HCT116 (cell line): ENCODE data around the gene EP400.

Source experiments
- ELF1 ChIP-seq: IDR thresholded peaks from 2 replicates; pipeline ENCODE4 v1.6.1; 2012; ENCODE audit warnings: low read depth, borderline replicate concordance
- EZH2 ChIP-seq: fragments of 200-600 bp; sonication (generic); IDR thresholded peaks from 2 replicates; pipeline ENCODE4 v1.6.1; 2017; ENCODE audit warnings: antibody characterized with exemption, mixed run types
- EZH2phosphoT487 ChIP-seq: fragments of 200-600 bp; IDR thresholded peaks from 2 replicates; pipeline ENCODE4 v1.6.1; 2018; ENCODE audit warnings: antibody characterized with exemption, borderline replicate concordance
- POLR2A ChIP-seq: IDR thresholded peaks from 2 replicates; pipeline ENCODE4 v1.7.0; 2011; ENCODE audit warnings: borderline replicate concordance; ENCODE audit not compliant: insufficient read depth, insufficient read length; ENCODE audit errors: extremely low read depth
- POLR2AphosphoS5 ChIP-seq: IDR thresholded peaks from 2 replicates; pipeline ENCODE4 v1.6.1; 2011; ENCODE audit warnings: mild to moderate bottlenecking, low read depth, low read length, moderate library complexity
- SIN3A ChIP-seq: IDR thresholded peaks from 2 replicates; pipeline ENCODE4 v1.6.1; 2012; ENCODE audit warnings: low read depth
- ZNF274 ChIP-seq: fragments of 200-500 bp; sonication (Bioruptor generic); IDR thresholded peaks from 2 replicates; pipeline ENCODE4 v1.6.1; 2014; ENCODE audit warnings: mild to moderate bottlenecking, low read depth, low read length, inconsistent platforms
- TF ChIP-seq, protein P1 (sequence below), 3 experiments: fragments of 200-600 bp in 1 of 3; sonication (generic) in 1 of 3; IDR thresholded peaks in 2 of 3; conservative IDR thresholded peaks in 1 of 3; 2 replicates each; pipeline ENCODE4 v1.5.1; 2012 to 2017; ENCODE audit warnings: low read depth in 2 of 3, low read length in 2 of 3, antibody characterized with exemption in 1 of 3, borderline replicate concordance in 1 of 3, control low read depth in 1 of 3, mild to moderate bottlenecking in 1 of 3, mixed read lengths in 1 of 3, mixed run types in 1 of 3, moderate library complexity in 1 of 3; ENCODE audit not compliant: insufficient read depth in 1 of 3
- TF ChIP-seq, protein P2 (sequence below): IDR thresholded peaks from 2 replicates; pipeline ENCODE4 v1.6.1; 2011; ENCODE audit warnings: mild to moderate bottlenecking, low read length, moderate library complexity; ENCODE audit not compliant: insufficient replicate concordance; ENCODE audit errors: extremely low read depth
- TF ChIP-seq, protein P3 (sequence below): IDR thresholded peaks from 2 replicates; pipeline ENCODE4 v1.6.1; 2012; ENCODE audit warnings: low read depth

DNA sequence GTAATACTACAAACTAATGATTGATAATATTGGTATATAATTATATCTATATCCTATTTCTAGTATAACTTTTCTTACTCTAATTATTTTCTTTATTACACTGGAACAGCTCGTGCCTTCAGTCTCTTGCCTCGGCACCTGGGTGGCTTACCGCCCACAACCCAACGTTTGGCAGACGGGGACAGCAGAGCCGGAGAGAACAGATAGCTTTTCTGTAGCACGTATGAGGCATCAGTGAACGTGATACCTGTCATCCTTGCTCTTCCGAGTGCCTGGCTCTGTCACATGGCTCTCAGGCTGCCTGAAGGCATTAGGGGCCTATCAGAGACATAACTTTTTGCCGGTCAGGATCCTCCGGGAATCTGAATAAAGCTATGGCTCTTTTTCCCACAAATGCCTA is 15.2 kb upstream of the EP400 start:
- no peak for TF ChIP-seq SIN3A
- no peak for TF ChIP-seq ZNF274
- TF ChIP-seq, protein P1, sequence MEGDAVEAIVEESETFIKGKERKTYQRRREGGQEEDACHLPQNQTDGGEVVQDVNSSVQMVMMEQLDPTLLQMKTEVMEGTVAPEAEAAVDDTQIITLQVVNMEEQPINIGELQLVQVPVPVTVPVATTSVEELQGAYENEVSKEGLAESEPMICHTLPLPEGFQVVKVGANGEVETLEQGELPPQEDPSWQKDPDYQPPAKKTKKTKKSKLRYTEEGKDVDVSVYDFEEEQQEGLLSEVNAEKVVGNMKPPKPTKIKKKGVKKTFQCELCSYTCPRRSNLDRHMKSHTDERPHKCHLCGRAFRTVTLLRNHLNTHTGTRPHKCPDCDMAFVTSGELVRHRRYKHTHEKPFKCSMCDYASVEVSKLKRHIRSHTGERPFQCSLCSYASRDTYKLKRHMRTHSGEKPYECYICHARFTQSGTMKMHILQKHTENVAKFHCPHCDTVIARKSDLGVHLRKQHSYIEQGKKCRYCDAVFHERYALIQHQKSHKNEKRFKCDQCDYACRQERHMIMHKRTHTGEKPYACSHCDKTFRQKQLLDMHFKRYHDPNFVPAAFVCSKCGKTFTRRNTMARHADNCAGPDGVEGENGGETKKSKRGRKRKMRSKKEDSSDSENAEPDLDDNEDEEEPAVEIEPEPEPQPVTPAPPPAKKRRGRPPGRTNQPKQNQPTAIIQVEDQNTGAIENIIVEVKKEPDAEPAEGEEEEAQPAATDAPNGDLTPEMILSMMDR (IDR thresholded peaks at IDR 0.05 in 2 of 3, conservative IDR thresholded peaks at IDR 0.05 in 1 of 3; ENCODE audit: borderline replicate concordance in 1 of 3, insufficient read depth in 1 of 3, low read depth in 2 of 3, low read length in 2 of 3) = no peak
- TF ChIP-seq, protein P2, sequence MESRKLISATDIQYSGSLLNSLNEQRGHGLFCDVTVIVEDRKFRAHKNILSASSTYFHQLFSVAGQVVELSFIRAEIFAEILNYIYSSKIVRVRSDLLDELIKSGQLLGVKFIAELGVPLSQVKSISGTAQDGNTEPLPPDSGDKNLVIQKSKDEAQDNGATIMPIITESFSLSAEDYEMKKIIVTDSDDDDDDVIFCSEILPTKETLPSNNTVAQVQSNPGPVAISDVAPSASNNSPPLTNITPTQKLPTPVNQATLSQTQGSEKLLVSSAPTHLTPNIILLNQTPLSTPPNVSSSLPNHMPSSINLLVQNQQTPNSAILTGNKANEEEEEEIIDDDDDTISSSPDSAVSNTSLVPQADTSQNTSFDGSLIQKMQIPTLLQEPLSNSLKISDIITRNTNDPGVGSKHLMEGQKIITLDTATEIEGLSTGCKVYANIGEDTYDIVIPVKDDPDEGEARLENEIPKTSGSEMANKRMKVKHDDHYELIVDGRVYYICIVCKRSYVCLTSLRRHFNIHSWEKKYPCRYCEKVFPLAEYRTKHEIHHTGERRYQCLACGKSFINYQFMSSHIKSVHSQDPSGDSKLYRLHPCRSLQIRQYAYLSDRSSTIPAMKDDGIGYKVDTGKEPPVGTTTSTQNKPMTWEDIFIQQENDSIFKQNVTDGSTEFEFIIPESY = no peak
- TF ChIP-seq EZH2 = no peak
- TF ChIP-seq ELF1 = no peak
- TF ChIP-seq, protein P3, sequence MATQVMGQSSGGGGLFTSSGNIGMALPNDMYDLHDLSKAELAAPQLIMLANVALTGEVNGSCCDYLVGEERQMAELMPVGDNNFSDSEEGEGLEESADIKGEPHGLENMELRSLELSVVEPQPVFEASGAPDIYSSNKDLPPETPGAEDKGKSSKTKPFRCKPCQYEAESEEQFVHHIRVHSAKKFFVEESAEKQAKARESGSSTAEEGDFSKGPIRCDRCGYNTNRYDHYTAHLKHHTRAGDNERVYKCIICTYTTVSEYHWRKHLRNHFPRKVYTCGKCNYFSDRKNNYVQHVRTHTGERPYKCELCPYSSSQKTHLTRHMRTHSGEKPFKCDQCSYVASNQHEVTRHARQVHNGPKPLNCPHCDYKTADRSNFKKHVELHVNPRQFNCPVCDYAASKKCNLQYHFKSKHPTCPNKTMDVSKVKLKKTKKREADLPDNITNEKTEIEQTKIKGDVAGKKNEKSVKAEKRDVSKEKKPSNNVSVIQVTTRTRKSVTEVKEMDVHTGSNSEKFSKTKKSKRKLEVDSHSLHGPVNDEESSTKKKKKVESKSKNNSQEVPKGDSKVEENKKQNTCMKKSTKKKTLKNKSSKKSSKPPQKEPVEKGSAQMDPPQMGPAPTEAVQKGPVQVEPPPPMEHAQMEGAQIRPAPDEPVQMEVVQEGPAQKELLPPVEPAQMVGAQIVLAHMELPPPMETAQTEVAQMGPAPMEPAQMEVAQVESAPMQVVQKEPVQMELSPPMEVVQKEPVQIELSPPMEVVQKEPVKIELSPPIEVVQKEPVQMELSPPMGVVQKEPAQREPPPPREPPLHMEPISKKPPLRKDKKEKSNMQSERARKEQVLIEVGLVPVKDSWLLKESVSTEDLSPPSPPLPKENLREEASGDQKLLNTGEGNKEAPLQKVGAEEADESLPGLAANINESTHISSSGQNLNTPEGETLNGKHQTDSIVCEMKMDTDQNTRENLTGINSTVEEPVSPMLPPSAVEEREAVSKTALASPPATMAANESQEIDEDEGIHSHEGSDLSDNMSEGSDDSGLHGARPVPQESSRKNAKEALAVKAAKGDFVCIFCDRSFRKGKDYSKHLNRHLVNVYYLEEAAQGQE = no peak
- TF ChIP-seq EZH2phosphoT487 = no peak
- no peak for TF ChIP-seq POLR2AphosphoS5
- no peak for TF ChIP-seq POLR2A
